SK-N-SH treated with all-trans-retinoic acid at 6 μM for 48 hours (cell line): Measurements from ENCODE around the gene PARS2.

ENCODE experiments used
- ATAC-seq: fragments of 200-7000 bp; cut with Tn5 transposase; 3 replicates; pipeline ENCODE4 v1.9.1; 2020; ENCODE audit warnings: mild to moderate bottlenecking, moderate library complexity
- ARNTL ChIP-seq: fragments of 450-650 bp; formaldehyde crosslinking; IDR thresholded peaks from 2 replicates; pipeline ENCODE4 v1.5.0; 2020; ENCODE audit warnings: low read depth, mild to moderate bottlenecking, moderate library complexity, borderline replicate concordance
- CSDC2 ChIP-seq: fragments of 250-450 bp; sonication (Bioruptor Pico); IDR thresholded peaks from 2 replicates; pipeline ENCODE4 v1.5.0; 2020; ENCODE audit warnings: mild to moderate bottlenecking, moderate library complexity
- ESRRG ChIP-seq: fragments of 250-450 bp; sonication (Bioruptor Pico); IDR thresholded peaks from 2 replicates; pipeline ENCODE4 v1.6.1; 2021; ENCODE audit warnings: mild to moderate bottlenecking
- GLIS3 ChIP-seq: fragments of 250-450 bp; sonication (Bioruptor Pico); IDR thresholded peaks from 2 replicates; pipeline ENCODE4 v1.5.0; 2020; ENCODE audit warnings: mild to moderate bottlenecking, moderate library complexity
- OSR1 ChIP-seq: fragments of 250-450 bp; sonication (Bioruptor Pico); IDR thresholded peaks from 2 replicates; pipeline ENCODE4 v1.8.0; 2022; ENCODE audit warnings: moderate library complexity, mild to moderate bottlenecking, inconsistent platforms
- PATZ1 ChIP-seq: fragments of 250-450 bp; sonication (Bioruptor Pico); IDR thresholded peaks from 2 replicates; pipeline ENCODE4 v1.8.0; 2020; ENCODE audit warnings: mild to moderate bottlenecking, moderate library complexity, borderline replicate concordance
- PPARA ChIP-seq: fragments of 250-450 bp; sonication (Bioruptor Pico); IDR thresholded peaks from 2 replicates; pipeline ENCODE4 v1.5.0; 2020; ENCODE audit warnings: mild to moderate bottlenecking, borderline replicate concordance
- SNAI2 ChIP-seq: fragments of 250-450 bp; sonication (Bioruptor Pico); IDR thresholded peaks from 2 replicates; pipeline ENCODE4 v1.5.0; 2020; ENCODE audit warnings: mild to moderate bottlenecking, moderate library complexity
- TOX ChIP-seq: fragments of 250-450 bp; sonication (Bioruptor Pico); IDR thresholded peaks from 2 replicates; pipeline ENCODE4 v1.8.0; 2021; ENCODE audit warnings: mild to moderate bottlenecking, moderate library complexity, borderline replicate concordance
- ZC3H10 ChIP-seq: fragments of 250-450 bp; sonication (Bioruptor Pico); IDR thresholded peaks from 2 replicates; pipeline ENCODE4 v1.5.1; 2021; ENCODE audit warnings: mild to moderate bottlenecking, moderate library complexity
- ZFP3 ChIP-seq: fragments of 250-450 bp; sonication (Bioruptor Pico); IDR thresholded peaks from 2 replicates; pipeline ENCODE4 v1.5.0; 2020; ENCODE audit warnings: mild to moderate bottlenecking, moderate library complexity
- ZFP30 ChIP-seq: fragments of 450-650 bp; formaldehyde crosslinking; IDR thresholded peaks from 2 replicates; pipeline ENCODE4 v1.5.0; 2022; ENCODE audit warnings: mild to moderate bottlenecking, moderate library complexity
- ZNF565 ChIP-seq: fragments of 450-650 bp; formaldehyde crosslinking; conservative IDR thresholded peaks from 2 replicates; pipeline ENCODE4 v1.5.0; 2020; ENCODE audit warnings: low read depth, mild to moderate bottlenecking, moderate library complexity
- ZNF70 ChIP-seq: fragments of 450-650 bp; formaldehyde crosslinking; IDR thresholded peaks from 2 replicates; pipeline ENCODE4 v1.5.0; 2020; ENCODE audit warnings: mild to moderate bottlenecking, moderate library complexity
- ZNF8 ChIP-seq: fragments of 450-650 bp; formaldehyde crosslinking; IDR thresholded peaks from 2 replicates; pipeline ENCODE4 v1.5.0; 2020; ENCODE audit warnings: mild to moderate bottlenecking, moderate library complexity
- TF ChIP-seq, protein P1 (sequence below): fragments of 250-450 bp; sonication (Bioruptor Pico); IDR thresholded peaks from 2 replicates; pipeline ENCODE4 v1.5.0; 2020; ENCODE audit warnings: mild to moderate bottlenecking, moderate library complexity
- TF ChIP-seq, protein P2 (sequence below): fragments of 250-450 bp; sonication (Bioruptor Pico); IDR thresholded peaks from 2 replicates; pipeline ENCODE4 v1.5.1; 2021; ENCODE audit warnings: mild to moderate bottlenecking, moderate library complexity

The PARS2 gene

DNA sequence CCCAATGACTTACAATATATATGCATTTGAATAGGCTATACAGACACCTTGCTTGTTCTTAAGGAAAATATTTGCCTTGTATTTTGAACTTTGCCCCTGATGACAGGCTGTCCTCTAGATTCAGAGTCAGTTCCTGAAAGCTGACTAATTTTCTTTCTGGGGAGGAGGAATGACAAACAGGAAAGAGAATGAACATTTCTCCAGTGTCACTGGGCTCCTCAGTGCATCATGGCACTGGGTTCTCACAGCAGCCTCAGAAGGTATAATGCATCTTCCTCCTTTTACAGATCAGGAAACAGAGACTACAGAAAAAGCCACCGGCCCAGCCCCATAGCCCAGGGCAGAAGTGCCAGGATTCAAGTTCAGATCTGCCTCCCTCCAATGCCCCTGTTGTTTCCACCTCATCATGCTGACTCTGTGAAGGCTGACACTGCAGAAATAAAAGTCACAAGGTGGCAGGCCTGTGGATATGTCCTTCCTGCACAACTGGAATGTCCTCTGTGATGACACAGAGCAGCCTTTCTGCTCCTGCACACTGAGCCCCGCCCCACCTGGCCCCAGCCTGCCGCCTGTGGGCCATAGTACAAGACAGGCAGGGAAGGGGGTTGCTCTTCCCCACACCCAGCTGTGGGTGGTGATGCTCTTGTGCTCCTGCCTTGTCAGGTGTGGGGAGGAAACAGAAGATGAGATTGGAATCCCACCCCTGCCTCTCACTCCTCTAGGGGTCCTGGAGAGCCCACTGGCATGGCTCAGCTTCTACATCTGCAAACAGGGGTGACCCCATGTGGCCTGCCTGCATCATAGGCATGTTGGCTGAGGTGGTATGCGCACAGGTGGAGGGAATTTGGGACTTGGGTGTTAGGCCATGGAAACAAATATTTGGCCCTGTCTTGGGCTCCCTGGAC is 30.4 kb upstream of the PARS2 start:
- peak; percentile 12; the same call in 2 of the 3 replicates for ATAC-seq

GRCh38 chr1:54792686-54793282 is 28.5 kb upstream of the PARS2 start:
- TF ChIP-seq, protein P1, sequence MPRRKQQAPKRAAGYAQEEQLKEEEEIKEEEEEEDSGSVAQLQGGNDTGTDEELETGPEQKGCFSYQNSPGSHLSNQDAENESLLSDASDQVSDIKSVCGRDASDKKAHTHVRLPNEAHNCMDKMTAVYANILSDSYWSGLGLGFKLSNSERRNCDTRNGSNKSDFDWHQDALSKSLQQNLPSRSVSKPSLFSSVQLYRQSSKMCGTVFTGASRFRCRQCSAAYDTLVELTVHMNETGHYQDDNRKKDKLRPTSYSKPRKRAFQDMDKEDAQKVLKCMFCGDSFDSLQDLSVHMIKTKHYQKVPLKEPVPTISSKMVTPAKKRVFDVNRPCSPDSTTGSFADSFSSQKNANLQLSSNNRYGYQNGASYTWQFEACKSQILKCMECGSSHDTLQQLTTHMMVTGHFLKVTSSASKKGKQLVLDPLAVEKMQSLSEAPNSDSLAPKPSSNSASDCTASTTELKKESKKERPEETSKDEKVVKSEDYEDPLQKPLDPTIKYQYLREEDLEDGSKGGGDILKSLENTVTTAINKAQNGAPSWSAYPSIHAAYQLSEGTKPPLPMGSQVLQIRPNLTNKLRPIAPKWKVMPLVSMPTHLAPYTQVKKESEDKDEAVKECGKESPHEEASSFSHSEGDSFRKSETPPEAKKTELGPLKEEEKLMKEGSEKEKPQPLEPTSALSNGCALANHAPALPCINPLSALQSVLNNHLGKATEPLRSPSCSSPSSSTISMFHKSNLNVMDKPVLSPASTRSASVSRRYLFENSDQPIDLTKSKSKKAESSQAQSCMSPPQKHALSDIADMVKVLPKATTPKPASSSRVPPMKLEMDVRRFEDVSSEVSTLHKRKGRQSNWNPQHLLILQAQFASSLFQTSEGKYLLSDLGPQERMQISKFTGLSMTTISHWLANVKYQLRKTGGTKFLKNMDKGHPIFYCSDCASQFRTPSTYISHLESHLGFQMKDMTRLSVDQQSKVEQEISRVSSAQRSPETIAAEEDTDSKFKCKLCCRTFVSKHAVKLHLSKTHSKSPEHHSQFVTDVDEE (CRISPR knock-in tag): no peak
- no peak for TF ChIP-seq GLIS3 (CRISPR knock-in tag)
- TF ChIP-seq ZFP3 (CRISPR knock-in tag): 0 out of 2 replicates have a peak, but pooled peaks have one; percentile 12
- peak; percentile 39; the same call in 1 of the 2 replicates for TF ChIP-seq ZNF70 (CRISPR knock-in tag)
- TF ChIP-seq ESRRG (CRISPR knock-in tag): no peak
- TF ChIP-seq SNAI2 (CRISPR knock-in tag): no peak
- TF ChIP-seq OSR1: no peak
- peak; percentile 85; the same call in 1 of the 2 replicates for TF ChIP-seq PATZ1 (CRISPR knock-in tag)
- peak; percentile 71 for ATAC-seq

More for the DNA sequence above, 30.4 kb upstream of the PARS2 start:
- TF ChIP-seq, protein P1 (CRISPR knock-in tag): no peak
- TF ChIP-seq ZFP30 (no peak), PPARA (CRISPR knock-in tag) (no peak), PATZ1 (CRISPR knock-in tag) (no peak), GLIS3 (CRISPR knock-in tag) (no peak), OSR1 (no peak), ZC3H10 (CRISPR knock-in tag) (no peak)
- TF ChIP-seq, protein P2, sequence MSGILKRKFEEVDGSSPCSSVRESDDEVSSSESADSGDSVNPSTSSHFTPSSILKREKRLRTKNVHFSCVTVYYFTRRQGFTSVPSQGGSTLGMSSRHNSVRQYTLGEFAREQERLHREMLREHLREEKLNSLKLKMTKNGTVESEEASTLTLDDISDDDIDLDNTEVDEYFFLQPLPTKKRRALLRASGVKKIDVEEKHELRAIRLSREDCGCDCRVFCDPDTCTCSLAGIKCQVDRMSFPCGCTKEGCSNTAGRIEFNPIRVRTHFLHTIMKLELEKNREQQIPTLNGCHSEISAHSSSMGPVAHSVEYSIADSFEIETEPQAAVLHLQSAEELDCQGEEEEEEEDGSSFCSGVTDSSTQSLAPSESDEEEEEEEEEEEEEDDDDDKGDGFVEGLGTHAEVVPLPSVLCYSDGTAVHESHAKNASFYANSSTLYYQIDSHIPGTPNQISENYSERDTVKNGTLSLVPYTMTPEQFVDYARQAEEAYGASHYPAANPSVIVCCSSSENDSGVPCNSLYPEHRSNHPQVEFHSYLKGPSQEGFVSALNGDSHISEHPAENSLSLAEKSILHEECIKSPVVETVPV: no peak
- TF ChIP-seq, all 23 proteins: peak for 0

DNA sequence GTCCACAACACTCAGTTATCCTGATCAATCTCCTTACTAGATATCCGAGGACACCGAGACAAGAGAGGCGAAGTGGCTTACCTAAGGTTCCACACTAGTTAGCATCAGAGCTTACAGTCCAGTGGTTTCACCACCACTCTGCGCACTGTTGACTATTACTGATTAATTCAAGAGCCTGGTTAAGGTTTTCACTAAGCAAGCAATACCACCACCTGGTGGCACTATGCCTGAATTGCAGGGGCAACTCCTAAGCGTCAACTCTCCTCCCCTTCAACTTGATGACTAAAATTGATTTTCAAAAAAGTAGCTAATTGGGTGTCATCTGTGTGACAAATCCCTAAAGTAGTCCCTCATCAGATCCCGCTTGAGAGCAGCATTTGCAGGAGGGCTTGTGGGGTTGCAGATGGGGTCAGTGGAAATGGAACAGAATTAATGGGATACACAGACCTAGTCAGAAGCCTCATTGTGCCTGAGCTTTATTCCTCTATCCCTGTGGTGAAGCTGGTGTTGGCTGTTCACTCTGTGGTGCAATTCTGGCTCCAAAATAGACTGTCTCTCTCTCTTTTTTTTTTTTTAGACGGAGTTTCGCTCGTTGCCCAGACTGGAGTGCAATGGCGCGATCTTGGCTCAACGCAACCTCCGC is 27.7 kb upstream of the PARS2 start:
- no peak for ATAC-seq
- TF ChIP-seq PPARA (CRISPR knock-in tag) (no peak), ZNF8 (CRISPR knock-in tag) (no peak), GLIS3 (CRISPR knock-in tag) (no peak), PATZ1 (CRISPR knock-in tag) (no peak), ARNTL (CRISPR knock-in tag) (no peak), ZNF565 (CRISPR knock-in tag) (no peak), TOX (no peak), CSDC2 (CRISPR knock-in tag) (no peak)
- TF ChIP-seq, protein P2: no peak
